ENCODE data around the gene CDC42BPB.

CDC42BPB gene

DNA sequence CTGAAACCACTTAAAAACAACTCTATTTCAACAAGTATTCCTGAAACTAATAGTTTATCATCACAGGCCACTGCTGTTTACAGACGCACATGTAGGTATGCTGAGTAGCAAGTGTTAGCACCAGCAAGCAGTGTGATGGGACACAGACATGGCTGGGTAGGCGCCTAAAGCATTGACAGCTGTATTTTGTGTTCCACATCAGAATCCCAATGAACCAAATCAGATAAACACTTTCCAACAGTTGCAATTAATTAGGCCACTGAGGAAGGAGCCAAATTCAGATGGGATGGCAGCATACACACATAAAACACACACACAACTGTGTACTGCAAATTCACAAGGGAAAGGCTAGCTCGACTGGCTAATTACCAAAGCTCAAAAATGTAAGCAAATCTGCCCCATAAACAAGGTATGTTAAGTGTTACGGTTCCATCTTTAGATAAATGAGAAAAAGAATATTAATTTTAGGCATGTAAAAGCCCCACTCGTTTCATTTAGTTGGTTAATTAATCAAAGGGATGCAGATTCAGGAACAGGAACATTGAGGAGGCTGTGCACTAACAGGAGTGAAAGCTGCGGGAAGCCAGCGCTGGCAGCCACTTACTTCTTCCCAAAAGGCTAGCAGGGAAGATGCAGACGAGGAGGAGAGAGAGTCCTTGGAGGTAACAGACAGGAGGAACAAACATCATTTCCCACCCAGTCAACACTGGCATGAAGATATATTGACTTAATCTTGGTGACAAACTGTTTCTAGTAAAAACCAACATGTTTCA is 101.5 kb downstream of the CDC42BPB start:
- CTCF ChIA-PET = no interaction called here
- TF ChIP-seq ZFP3 (tag by site-specific recombination; IDR thresholded peaks at IDR 0.05; ENCODE audit: low read depth) (no peak), HOXA7 (CRISPR knock-in tag; IDR thresholded peaks at IDR 0.05; ENCODE audit: borderline replicate concordance) (no peak), ZNF830 (tag by site-specific recombination; IDR thresholded peaks at IDR 0.05; ENCODE audit: low read depth) (no peak), GLIS1 (tag by site-specific recombination; IDR thresholded peaks at IDR 0.05) (no peak), ZNF76 (tag by site-specific recombination; IDR thresholded peaks at IDR 0.05; ENCODE audit: borderline replicate concordance, low read depth) (no peak), MEIS1 (CRISPR knock-in tag; IDR thresholded peaks at IDR 0.05; ENCODE audit: borderline replicate concordance) (no peak), ZEB2 (tag by site-specific recombination; IDR thresholded peaks at IDR 0.05) (no peak), ZSCAN16 (tag by site-specific recombination; IDR thresholded peaks at IDR 0.05) (no peak), ZNF169 (tag by site-specific recombination; IDR thresholded peaks at IDR 0.05) (no peak), ZFP69B (tag by site-specific recombination; IDR thresholded peaks at IDR 0.05) (no peak), ZNF623 (tag by site-specific recombination; IDR thresholded peaks at IDR 0.05) (no peak), ZBTB21 (tag by site-specific recombination; IDR thresholded peaks at IDR 0.05) (no peak), GLI2 (tag by site-specific recombination; IDR thresholded peaks at IDR 0.05; ENCODE audit: borderline replicate concordance, low read depth) (no peak)
- TF ChIP-seq, protein P1, sequence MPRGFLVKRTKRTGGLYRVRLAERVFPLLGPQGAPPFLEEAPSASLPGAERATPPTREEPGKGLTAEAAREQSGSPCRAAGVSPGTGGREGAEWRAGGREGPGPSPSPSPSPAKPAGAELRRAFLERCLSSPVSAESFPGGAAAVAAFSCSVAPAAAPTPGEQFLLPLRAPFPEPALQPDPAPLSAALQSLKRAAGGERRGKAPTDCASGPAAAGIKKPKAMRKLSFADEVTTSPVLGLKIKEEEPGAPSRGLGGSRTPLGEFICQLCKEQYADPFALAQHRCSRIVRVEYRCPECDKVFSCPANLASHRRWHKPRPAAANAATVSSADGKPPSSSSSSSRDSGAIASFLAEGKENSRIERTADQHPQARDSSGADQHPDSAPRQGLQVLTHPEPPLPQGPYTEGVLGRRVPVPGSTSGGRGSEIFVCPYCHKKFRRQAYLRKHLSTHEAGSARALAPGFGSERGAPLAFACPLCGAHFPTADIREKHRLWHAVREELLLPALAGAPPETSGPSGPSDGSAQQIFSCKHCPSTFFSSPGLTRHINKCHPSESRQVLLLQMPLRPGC (tag by site-specific recombination; IDR thresholded peaks at IDR 0.05) = no peak
- Histone ChIP-seq H3K4me1 (ENCODE audit: control insufficient read depth, insufficient read depth, low read length) (no peaks in the 10 kb centered on the region), H3K9me3 (ENCODE audit: control insufficient read depth, insufficient read depth, low read depth, low read length) (no peaks in the 10 kb centered on the region), H3K36me3 (ENCODE audit: control insufficient read depth in 2 of 2, insufficient read depth in 1 of 2, low read length in 2 of 2) (peaks cover 27 to 84% of the 10 kb centered on the region in 2 experiments), H3K27ac (ENCODE audit: extremely low read depth, low read depth, low read length) (no peak overlapping the region), H3K4me3 (ENCODE audit: low read depth, low read length) (no peak overlapping the region)
- POLR2A ChIA-PET = no interaction called here

DNA sequence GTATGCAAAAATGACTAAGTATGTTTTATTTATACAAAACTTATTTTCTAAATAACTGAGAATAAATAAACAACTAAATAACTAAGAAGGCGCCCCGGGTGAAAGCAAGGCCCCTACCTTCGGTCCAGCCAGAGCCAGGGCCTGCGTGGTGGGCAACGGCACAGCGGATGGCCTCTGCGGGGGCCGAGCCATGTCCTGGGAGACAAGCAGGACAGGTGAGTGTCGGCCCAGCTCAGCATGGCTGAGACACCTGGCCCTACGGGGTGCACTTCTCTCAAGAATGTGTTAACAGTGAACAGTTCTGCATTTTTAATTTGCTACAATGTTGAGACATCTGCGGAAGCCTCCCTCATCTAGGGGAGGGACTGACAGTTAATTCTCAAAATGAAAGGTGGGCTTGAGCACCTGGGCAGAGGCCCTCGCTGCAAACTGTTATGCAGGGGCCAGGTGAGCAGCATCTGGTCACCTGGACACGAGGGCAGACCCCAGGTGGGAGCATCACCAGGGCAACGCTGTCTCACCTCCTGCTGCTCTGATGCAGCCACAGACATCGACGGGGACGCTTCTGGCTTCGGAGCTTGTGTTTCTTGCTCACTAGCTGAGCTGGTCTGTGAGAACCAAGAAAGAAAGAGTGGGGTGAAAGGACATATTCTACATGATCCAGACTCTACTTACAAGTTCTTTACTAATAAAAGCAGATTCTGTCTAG is 103.1 kb downstream of the CDC42BPB start:
- Histone ChIP-seq H3K27ac (ENCODE audit: extremely low read depth, low read depth, low read length) (no peak overlapping the region), H3K9me3 (ENCODE audit: control insufficient read depth, insufficient read depth, low read depth, low read length) (no peaks in the 10 kb centered on the region), H3K4me3 (ENCODE audit: low read depth, low read length) (no peak overlapping the region), H3K4me1 (ENCODE audit: control insufficient read depth, insufficient read depth, low read length) (no peaks in the 10 kb centered on the region), H3K36me3 (ENCODE audit: control insufficient read depth in 2 of 2, insufficient read depth in 1 of 2, low read length in 2 of 2) (peaks cover 16 to 87% of the 10 kb centered on the region in 2 experiments)
- ChIA-PET CTCF (no interaction called here), POLR2A (no interaction called here)
- TF ChIP-seq, protein P2, sequence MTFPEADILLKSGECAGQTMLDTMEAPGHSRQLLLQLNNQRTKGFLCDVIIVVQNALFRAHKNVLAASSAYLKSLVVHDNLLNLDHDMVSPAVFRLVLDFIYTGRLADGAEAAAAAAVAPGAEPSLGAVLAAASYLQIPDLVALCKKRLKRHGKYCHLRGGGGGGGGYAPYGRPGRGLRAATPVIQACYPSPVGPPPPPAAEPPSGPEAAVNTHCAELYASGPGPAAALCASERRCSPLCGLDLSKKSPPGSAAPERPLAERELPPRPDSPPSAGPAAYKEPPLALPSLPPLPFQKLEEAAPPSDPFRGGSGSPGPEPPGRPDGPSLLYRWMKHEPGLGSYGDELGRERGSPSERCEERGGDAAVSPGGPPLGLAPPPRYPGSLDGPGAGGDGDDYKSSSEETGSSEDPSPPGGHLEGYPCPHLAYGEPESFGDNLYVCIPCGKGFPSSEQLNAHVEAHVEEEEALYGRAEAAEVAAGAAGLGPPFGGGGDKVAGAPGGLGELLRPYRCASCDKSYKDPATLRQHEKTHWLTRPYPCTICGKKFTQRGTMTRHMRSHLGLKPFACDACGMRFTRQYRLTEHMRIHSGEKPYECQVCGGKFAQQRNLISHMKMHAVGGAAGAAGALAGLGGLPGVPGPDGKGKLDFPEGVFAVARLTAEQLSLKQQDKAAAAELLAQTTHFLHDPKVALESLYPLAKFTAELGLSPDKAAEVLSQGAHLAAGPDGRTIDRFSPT (tag by site-specific recombination; IDR thresholded peaks at IDR 0.05) = no peak
- TF ChIP-seq ZNF16 (tag by site-specific recombination; IDR thresholded peaks at IDR 0.05; ENCODE audit: low read depth) (no peak), ZNF140 (tag by site-specific recombination; IDR thresholded peaks at IDR 0.05) (no peak)
- TF ChIP-seq, protein P3, sequence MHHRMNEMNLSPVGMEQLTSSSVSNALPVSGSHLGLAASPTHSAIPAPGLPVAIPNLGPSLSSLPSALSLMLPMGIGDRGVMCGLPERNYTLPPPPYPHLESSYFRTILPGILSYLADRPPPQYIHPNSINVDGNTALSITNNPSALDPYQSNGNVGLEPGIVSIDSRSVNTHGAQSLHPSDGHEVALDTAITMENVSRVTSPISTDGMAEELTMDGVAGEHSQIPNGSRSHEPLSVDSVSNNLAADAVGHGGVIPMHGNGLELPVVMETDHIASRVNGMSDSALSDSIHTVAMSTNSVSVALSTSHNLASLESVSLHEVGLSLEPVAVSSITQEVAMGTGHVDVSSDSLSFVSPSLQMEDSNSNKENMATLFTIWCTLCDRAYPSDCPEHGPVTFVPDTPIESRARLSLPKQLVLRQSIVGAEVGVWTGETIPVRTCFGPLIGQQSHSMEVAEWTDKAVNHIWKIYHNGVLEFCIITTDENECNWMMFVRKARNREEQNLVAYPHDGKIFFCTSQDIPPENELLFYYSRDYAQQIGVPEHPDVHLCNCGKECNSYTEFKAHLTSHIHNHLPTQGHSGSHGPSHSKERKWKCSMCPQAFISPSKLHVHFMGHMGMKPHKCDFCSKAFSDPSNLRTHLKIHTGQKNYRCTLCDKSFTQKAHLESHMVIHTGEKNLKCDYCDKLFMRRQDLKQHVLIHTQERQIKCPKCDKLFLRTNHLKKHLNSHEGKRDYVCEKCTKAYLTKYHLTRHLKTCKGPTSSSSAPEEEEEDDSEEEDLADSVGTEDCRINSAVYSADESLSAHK (tag by site-specific recombination; IDR thresholded peaks at IDR 0.05) = no peak
